Keratinocyte (primary cell): ENCODE data around the gene GFOD2. TPM values are rescaled to one million over a fixed set of nuclear protein-coding genes. Genes with fewer than 3 reads are reported as not detected.

ENCODE experiments used
- DNase-seq: peaks from one replicate; pipeline ENCODE4 v3.0.0-alpha.2; 2011; ENCODE audit warnings: low read depth, missing footprints, low spot score
- FAIRE-seq: peaks from 2 replicates; lab custom pipeline; 2011; peaks lifted over from hg19 to GRCh38; lab: Jason Lieb, UNC
- H2AFZ ChIP-seq: 2 replicates; pipeline ENCODE4 v1.6.0; 2012; ENCODE audit warnings: low read length, control low read depth, inconsistent platforms; ENCODE audit not compliant: control insufficient read depth
- H3K27ac ChIP-seq: 2 replicates; pipeline ENCODE4 v1.5.1; 2011; ENCODE audit warnings: low read length; ENCODE audit not compliant: control insufficient read depth, insufficient read depth
- H3K27me3 ChIP-seq: 3 replicates; pipeline ENCODE4 v1.6.0; 2011; ENCODE audit warnings: low read length; ENCODE audit not compliant: control insufficient read depth, insufficient read depth; ENCODE audit errors: extremely low read depth
- H3K36me3 ChIP-seq, 2 experiments: 2 replicates in 1 of 2; 3 replicates in 1 of 2; pipeline ENCODE4 v1.5.1; 2011; ENCODE audit warnings: low read length in 2 of 2, mild to moderate bottlenecking in 1 of 2; ENCODE audit not compliant: control insufficient read depth in 2 of 2, insufficient read depth in 2 of 2; ENCODE audit errors: extremely low read depth in 1 of 2
- H3K4me1 ChIP-seq: 3 replicates; pipeline ENCODE4 v1.5.1; 2011; ENCODE audit warnings: low read length; ENCODE audit not compliant: control insufficient read depth, insufficient read depth; ENCODE audit errors: extremely low read depth
- H3K4me2 ChIP-seq: 3 replicates; pipeline ENCODE4 v1.6.0; 2011; ENCODE audit warnings: low read depth, low read length; ENCODE audit not compliant: control insufficient read depth, insufficient read depth; ENCODE audit errors: extremely low read depth
- H3K4me3 ChIP-seq, 3 experiments: fragments of 200-600 bp in 1 of 3; sonication (generic) in 1 of 3; 2 replicates in 2 of 3; 3 replicates in 1 of 3; pipeline ENCODE4 v1.5.1; 2011 to 2016; ENCODE audit warnings: low read length in 3 of 3, mild to moderate bottlenecking in 3 of 3, control low read depth in 2 of 3, inconsistent platforms in 1 of 3, low read depth in 1 of 3, mixed read lengths in 1 of 3, mixed run types in 1 of 3, moderate library complexity in 1 of 3; ENCODE audit not compliant: control insufficient read depth in 2 of 3, insufficient read depth in 2 of 3; ENCODE audit errors: extremely low read depth in 1 of 3
- H3K79me2 ChIP-seq: 2 replicates; pipeline ENCODE4 v1.6.0; 2012; ENCODE audit warnings: low read length; ENCODE audit not compliant: control insufficient read depth, insufficient read depth
- H3K9ac ChIP-seq: 3 replicates; pipeline ENCODE4 v1.6.0; 2011; ENCODE audit warnings: low read length; ENCODE audit not compliant: control insufficient read depth, insufficient read depth; ENCODE audit errors: extremely low read depth
- H3K9me1 ChIP-seq: 3 replicates; pipeline ENCODE4 v1.6.0; 2011; ENCODE audit warnings: low read length; ENCODE audit not compliant: control insufficient read depth, insufficient read depth; ENCODE audit errors: extremely low read depth
- H3K9me3 ChIP-seq: 2 replicates; pipeline ENCODE4 v1.5.1; 2012; ENCODE audit warnings: low read depth, low read length; ENCODE audit not compliant: control insufficient read depth
- H4K20me1 ChIP-seq: 3 replicates; pipeline ENCODE4 v1.6.0; 2011; ENCODE audit warnings: low read length; ENCODE audit not compliant: control insufficient read depth, insufficient read depth; ENCODE audit errors: extremely low read depth
- EZH2 ChIP-seq: IDR thresholded peaks from one replicate; pipeline ENCODE4 v1.6.1; 2012; ENCODE audit warnings: inconsistent platforms, mild to moderate bottlenecking, low read length, moderate library complexity
- dilution Hi-C: fragments of 300-500 bp; cut with MboI; formaldehyde crosslinking; loops from one replicate; pipeline ENCODE4 v1.7.0; 2020; ENCODE audit warnings: low sequenced_read_pairs; ENCODE audit not compliant: extremely low pct_ligation_motif_present
- polyA plus RNA-seq, 5 experiments: library from polyadenylated mRNA; depleted of rRNA in 3 of 5; stranded (reverse) in 3 of 5; stranded (forward) in 1 of 5; unstranded in 1 of 5; fragments of >200 nt; gene quantifications; 1 replicate in 1 of 5; 2 replicates in 3 of 5; 3 replicates in 1 of 5; pipeline versions ENCODE4 v1.2.1 to v1.2.3, GENCODE V29; 2011 to 2012; ENCODE audit warnings: missing spikeins in 2 of 5, low read depth in 1 of 5, low replicate concordance in 1 of 5
- TF ChIP-seq, protein P1 (sequence below), 3 experiments: IDR thresholded peaks in 1 of 3; conservative IDR thresholded peaks in 1 of 3; optimal IDR thresholded peaks in 1 of 3; 2 replicates in 2 of 3; 3 replicates in 1 of 3; pipeline versions ENCODE3 to v1.5.1; 2011; ENCODE audit warnings: low read length in 3 of 3, mild to moderate bottlenecking in 3 of 3, moderate library complexity in 2 of 3, control low read depth in 1 of 3, inconsistent platforms in 1 of 3; ENCODE audit not compliant: insufficient read depth in 2 of 3; ENCODE audit errors: extremely low read depth in 1 of 3

GFOD2 gene
- polyA plus RNA-seq, 1 donor (not counting 4 experiments of a cell fraction or from before 2014, with no cell fraction given): 13.2 TPM

DNA sequence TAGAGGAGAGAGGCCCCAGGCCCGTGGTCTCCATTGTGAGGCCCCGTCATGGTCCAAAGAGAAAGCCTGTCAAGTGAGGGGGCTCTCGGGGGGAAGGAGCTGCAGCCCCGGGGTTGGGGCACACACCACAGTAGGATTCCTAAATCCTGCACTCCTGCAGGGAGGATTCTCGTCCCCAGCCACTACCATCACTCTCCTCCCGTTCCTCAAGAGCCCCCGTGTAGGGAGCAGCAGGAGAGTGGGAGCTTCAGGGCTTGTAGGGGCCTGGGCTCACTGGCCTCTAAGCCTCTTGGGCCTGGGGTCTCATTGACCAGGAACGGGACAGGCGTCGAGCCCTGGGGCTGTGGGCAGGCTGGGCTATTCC, 51.7 kb downstream of the GFOD2 start:
- peak overlapping the region; percentile 85 for H3K4me2 ChIP-seq

DNA sequence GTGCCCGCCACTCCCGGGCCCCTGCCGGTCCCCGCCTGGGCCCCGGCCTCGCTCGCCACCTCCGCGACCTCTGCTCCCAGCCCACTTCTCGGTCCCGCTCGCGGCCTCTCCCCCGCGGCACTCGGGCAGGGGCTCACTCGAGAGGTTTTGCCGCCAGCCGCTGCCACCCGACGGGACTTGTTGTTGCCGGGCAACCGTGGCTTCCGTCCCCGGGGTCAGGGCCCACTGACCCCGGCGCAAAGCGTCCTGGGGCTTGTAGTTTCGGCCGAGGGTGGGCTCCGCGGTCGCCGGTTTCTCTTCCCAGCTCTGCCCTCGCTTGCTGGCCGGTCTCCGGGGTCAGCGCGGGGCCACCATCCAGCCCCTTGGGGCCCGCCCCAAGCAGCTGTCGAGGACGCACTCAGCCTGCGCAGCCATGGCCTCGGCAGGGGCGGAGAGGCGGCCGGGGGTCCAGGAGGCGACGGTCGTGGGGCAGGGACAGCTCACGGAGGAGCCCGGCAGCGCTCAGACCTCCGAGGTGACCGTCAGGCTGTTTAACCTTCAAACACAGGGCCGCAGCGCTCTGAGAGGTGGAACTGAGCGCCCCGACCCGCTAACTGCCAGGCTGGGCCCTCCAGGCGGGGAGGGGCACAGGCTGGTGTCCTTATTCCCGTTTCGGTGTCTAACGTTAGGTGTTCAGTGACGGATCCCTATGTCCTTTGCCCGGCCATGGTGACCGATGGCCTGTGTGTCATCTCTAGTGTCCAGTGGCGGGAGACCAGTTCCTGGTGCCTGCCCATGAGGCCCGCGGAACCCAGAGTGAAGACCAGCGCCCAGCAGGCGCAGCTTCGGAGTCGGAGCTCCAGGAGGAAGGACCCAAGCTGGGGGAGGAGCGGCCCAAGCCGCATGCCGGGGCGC, 52.3 kb downstream of the GFOD2 start, which contains the start of the genes C16orf86 and ENKD1:
Gene C16orf86, plus strand, starts transcription at position 256 of the 894 bp plus-strand sequence. Its CDS starts 157 bp downstream, at position 413.
Gene ENKD1, minus strand, starts transcription at position 192 of the 894 bp plus-strand sequence. CDS start 308 bp downstream, outside the sequence.
- Histone ChIP-seq H3K9me1 (no peaks in the 10 kb centered on the region), H3K4me3 (peak within 1 kb of the TSS; percentile 46 to 79 (median 60)), H4K20me1 (no peaks in the 10 kb centered on the region), H2AFZ (peak within 1 kb of the TSS; percentile 71), H3K36me3 (peaks cover 1 to 5% of the 10 kb centered on the region in 2 experiments), H3K27ac (no peak within 1 kb of the TSS), H3K9ac (peak within 1 kb of the TSS; percentile 57), H3K4me1 (peaks cover 10% of the 10 kb centered on the region), H3K79me2 (no peaks in the 10 kb centered on the region), H3K27me3 (no peaks in the 10 kb centered on the region), H3K4me2 (peak within 1 kb of the TSS; percentile 85), H3K9me3 (no peaks in the 10 kb centered on the region)
- FAIRE-seq (no peak), DNase-seq (no peak)
- dilution Hi-C loops: no loop called here
- TF ChIP-seq EZH2: no peak
- TF ChIP-seq, protein P1, sequence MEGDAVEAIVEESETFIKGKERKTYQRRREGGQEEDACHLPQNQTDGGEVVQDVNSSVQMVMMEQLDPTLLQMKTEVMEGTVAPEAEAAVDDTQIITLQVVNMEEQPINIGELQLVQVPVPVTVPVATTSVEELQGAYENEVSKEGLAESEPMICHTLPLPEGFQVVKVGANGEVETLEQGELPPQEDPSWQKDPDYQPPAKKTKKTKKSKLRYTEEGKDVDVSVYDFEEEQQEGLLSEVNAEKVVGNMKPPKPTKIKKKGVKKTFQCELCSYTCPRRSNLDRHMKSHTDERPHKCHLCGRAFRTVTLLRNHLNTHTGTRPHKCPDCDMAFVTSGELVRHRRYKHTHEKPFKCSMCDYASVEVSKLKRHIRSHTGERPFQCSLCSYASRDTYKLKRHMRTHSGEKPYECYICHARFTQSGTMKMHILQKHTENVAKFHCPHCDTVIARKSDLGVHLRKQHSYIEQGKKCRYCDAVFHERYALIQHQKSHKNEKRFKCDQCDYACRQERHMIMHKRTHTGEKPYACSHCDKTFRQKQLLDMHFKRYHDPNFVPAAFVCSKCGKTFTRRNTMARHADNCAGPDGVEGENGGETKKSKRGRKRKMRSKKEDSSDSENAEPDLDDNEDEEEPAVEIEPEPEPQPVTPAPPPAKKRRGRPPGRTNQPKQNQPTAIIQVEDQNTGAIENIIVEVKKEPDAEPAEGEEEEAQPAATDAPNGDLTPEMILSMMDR (optimal IDR thresholded peaks at IDR 0.05 in 1 of 3, IDR thresholded peaks at IDR 0.05 in 1 of 3, conservative IDR thresholded peaks at IDR 0.05 in 1 of 3; ENCODE audit: extremely low read depth in 1 of 3, insufficient read depth in 2 of 3, low read length in 3 of 3): no peak

More for the DNA sequence above, 51.7 kb downstream of the GFOD2 start:
- H3K79me2 ChIP-seq: no peaks in the 10 kb centered on the region
- no peak for FAIRE-seq
- no peaks in the 10 kb centered on the region for H4K20me1 ChIP-seq
- DNase-seq: no peak
- no peaks in the 10 kb centered on the region for H3K27me3 ChIP-seq
- peaks cover 10% of the 10 kb centered on the region for H3K4me1 ChIP-seq
- no peaks in the 10 kb centered on the region for H3K9me3 ChIP-seq
- dilution Hi-C loops: no loop called here
- no peak overlapping the region for H3K9ac ChIP-seq
- H3K4me3 ChIP-seq: peak overlapping the region in 1 of 3 experiments; percentile 60
- TF ChIP-seq, protein P1 (optimal IDR thresholded peaks at IDR 0.05 in 1 of 3, IDR thresholded peaks at IDR 0.05 in 1 of 3, conservative IDR thresholded peaks at IDR 0.05 in 1 of 3; ENCODE audit: extremely low read depth in 1 of 3, insufficient read depth in 2 of 3, low read length in 3 of 3): no peak
- no peak for TF ChIP-seq EZH2
- H3K9me1 ChIP-seq: no peaks in the 10 kb centered on the region
- H2AFZ ChIP-seq: peak overlapping the region; percentile 71
- no peak overlapping the region for H3K27ac ChIP-seq
- peaks cover 1 to 3% of the 10 kb centered on the region in 2 experiments for H3K36me3 ChIP-seq
